HG03575 (cell line): ENCODE measurements around the gene SLC26A9.
"Not testable (repeated sequence)": the region's sequence is repeated elsewhere in the genome, so short reads cannot be mapped to it uniquely, and the experiment has no call there.

Source experiments
- ATAC-seq: cut with Tn5 transposase; IDR thresholded peaks from one replicate; pipeline ENCODE4 v1.9.1; 2021; ENCODE audit not compliant: unreplicated experiment, insufficient number of reproducible peaks, low FRiP score; ENCODE audit errors: extremely low read depth

Gene SLC26A9

GRCh38 chr1:205916541-205916940 is 26.7 kb downstream of the SLC26A9 start:
- no peak for ATAC-seq

- ATAC-seq = no peak
These were observed 27.8 kb downstream of the SLC26A9 start for GRCh38 chr1:205915354-205915990.

DNA sequence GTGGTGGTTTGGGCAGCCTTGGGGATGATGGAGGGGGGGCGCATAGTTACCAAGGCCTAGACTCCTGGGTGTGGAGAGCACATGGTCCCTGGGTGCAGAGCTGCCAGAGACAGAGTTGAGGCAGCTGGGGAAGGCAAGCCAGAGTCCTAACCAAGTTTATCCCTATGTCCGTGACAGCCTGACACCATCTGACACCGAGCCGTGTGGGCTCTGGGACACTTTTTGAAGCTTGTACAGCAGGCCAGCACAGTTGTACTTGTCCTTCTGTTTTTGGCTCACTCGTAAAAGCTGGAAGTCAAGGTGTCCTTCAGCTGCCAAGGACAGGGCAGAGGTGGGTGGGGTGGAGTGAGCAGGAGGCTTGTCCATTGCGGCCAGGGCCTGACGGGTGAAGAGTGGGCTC is 28.5 kb downstream of the SLC26A9 start:
- ATAC-seq = no peak

DNA sequence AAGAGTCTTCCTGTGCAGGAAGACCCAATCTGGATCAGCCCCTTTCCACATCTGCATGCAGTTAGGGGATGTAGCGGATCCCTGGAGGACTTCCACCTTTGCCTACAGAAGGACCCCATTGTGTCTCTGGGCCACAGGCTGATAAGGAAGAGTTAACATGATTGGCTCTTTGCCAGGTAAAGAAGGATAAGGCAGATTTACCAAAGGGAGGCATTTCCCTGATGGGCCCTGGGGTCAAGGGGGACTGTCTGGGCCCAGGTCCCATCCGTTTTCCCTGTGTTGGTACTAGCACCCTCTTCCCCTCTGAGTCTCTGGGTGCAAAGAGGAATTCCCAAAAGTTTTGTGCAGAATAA is 29.1 kb downstream of the SLC26A9 start:
- ATAC-seq = no peak

DNA sequence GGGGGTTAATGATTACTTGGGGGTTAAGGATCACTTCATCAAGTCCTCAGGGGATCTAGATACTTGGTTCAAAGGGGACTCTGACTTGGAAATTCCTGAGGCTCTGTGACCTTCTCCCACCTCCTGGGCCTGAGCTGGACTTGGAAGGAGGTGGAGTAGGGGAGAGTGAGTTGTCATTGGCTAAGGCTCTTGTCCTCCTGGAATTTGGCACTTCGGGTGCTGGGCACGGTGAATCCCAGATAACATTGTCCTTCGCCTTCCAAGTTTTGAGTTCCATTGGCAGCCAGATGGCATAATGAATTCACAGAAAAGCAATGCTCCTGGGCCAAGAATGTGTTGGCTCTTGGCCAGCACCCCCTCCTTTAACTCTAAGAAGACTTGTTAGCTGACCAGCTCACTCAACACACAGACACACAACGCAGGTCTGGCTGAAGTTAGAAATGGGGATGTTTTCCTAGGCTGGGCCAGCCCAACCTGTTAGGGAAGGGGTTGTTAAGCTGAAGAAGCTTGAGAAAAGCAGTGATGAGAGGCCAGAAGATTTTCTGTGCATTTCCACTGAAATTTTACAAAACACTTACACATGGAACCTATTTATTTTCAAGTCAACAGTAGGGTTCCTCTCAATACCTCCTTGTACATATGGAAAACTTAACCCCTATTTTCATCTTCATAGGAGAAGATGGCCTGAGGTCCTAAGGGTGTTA is 29.7 kb downstream of the SLC26A9 start:
- ATAC-seq = no peak

DNA sequence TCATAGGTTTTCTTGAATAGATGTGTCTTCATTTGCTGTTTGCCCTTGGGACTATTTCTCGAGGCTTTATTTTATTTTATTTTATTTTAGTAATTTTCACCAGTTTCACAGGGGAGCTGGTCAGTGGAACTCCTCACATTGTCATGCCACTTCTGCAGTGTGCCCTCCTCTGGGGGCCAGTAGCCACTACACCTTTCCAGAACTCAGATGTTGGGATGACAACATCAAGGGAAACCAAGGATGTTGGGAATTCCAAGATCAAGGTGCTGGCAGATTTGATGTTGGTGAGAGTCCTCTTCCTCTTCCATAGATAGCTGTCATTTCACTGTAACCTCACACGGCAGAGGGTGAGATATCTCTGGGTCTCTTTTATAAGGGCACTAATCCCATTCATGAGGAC is 35.5 kb downstream of the SLC26A9 start:
- ATAC-seq = no peak

- ATAC-seq = not testable (repeated sequence)
These were observed 38.2 kb downstream of the SLC26A9 start for GRCh38 chr1:205905095-205905494.

- no peak for ATAC-seq
These were observed 46.9 kb downstream of the SLC26A9 start for GRCh38 chr1:205896351-205896750.

- not testable (repeated sequence) for ATAC-seq
These were observed 49.1 kb downstream of the SLC26A9 start for GRCh38 chr1:205894119-205894518.

GRCh38 chr1:205892175-205892574 is 51.1 kb downstream of the SLC26A9 start:
- ATAC-seq = not testable (repeated sequence)

- ATAC-seq = not testable (repeated sequence)
These were observed 51.8 kb downstream of the SLC26A9 start for GRCh38 chr1:205891481-205891880.

- ATAC-seq = not testable (repeated sequence)
These were observed 52.6 kb downstream of the SLC26A9 start for GRCh38 chr1:205890631-205891030.

DNA sequence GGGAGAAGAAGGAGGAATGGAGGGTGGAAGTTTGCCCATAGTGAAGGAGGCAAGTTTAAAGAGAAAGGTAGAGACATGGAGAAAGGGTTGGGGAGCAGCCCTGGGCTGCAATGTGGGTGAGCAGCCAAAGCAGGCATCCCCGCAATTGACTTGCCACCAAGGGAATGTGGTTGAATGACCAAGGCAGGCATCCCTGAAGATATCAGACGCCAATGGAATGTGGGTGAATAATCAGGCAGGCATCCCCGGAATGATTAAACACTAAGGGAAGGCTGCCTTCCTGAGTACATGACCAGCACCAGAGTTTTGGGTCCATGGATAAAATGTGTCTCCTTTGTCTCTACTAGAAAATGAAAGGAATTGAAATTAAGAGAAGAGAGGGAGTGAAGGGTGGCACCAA is 53.5 kb downstream of the SLC26A9 start:
- ATAC-seq = not testable (repeated sequence)

- not testable (repeated sequence) for ATAC-seq
These were observed 54.2 kb downstream of the SLC26A9 start for GRCh38 chr1:205889006-205889405.

DNA sequence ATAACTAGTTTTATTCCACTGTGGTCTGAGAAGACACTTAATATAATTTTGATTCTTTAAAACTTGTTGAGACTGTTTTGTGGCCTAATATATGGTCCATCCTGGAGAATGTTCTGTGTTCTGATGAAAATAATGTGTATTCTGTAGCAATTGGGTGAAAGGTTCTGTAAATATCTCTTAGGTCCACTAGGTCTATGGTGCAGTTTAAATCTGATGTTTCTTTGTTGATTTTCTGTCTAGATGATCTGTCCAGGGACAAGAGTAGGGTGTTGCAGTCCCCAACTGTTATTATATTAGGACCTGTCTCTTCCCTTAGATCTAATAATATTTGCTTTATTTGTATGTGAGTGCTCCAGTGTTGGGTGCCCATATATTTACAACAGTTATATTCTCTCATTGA is 59.5 kb downstream of the SLC26A9 start:
- no peak for ATAC-seq

DNA sequence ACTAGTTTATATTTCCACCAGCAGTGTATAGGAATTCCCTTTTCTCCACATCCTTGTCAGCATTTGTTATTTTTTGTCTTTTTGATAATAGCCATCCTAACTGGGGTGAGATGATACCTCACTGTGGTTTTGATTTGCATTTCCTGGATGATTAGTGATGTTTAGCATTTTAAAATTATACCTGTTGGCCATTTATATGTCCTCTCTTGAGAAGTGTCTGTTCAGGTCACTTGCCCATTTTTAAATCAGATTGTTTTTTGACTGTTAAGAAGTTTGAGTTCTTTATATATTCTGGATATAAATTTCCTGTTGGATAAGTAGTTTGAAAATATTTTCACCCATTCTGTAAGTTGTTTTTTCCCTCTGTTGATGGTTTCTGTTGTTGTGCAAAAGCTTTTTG is 62.3 kb downstream of the SLC26A9 start:
- ATAC-seq = no peak

GRCh38 chr1:205879974-205880373 is 63.3 kb downstream of the SLC26A9 start:
- no peak for ATAC-seq

GRCh38 chr1:205878026-205878425 is 65.2 kb downstream of the SLC26A9 start:
- no peak for ATAC-seq

GRCh38 chr1:205873148-205873547 is 70.1 kb downstream of the SLC26A9 start:
- ATAC-seq = not testable (repeated sequence)

GRCh38 chr1:205870236-205870635 is 73.0 kb downstream of the SLC26A9 start:
- ATAC-seq = no peak
